Neural progenitor cell (in vitro differentiated cells): ENCODE measurements around the gene TBCD. TPM values are rescaled to one million over a fixed set of nuclear protein-coding genes. Genes with fewer than 3 reads are reported as not detected.
A peak's percentile ranks its signal among the peaks of the same experiment; 100 is the strongest.

Experiments used
- DNase-seq: peaks from one replicate; pipeline ENCODE4 v3.0.0-alpha.2; 2016; ENCODE audit warnings: low spot score
- H2AFZ ChIP-seq: fragments of 200-600 bp; sonication (generic); replicated peaks from 2 replicates; pipeline ENCODE4 v1.6.1; 2016; ENCODE audit warnings: antibody characterized with exemption
- H3F3A ChIP-seq: fragments of 200-600 bp; sonication (generic); 2 replicates; pipeline ENCODE4 v1.6.1; 2016; ENCODE audit warnings: antibody characterized with exemption, low read depth
- H3K27ac ChIP-seq: fragments of 200-600 bp; sonication (generic); 2 replicates; pipeline ENCODE4 v1.5.1; 2016; ENCODE audit warnings: mild to moderate bottlenecking
- H3K27me3 ChIP-seq: fragments of 200-600 bp; sonication (generic); 2 replicates; pipeline ENCODE4 v1.6.1; 2016; ENCODE audit warnings: mild to moderate bottlenecking, moderate library complexity
- H3K36me3 ChIP-seq: fragments of 200-600 bp; sonication (generic); 2 replicates; pipeline ENCODE4 v1.5.1; 2016
- H3K4me1 ChIP-seq: fragments of 200-600 bp; sonication (generic); 2 replicates; pipeline ENCODE4 v1.6.1; 2016; ENCODE audit warnings: mixed run types
- H3K4me2 ChIP-seq: fragments of 200-600 bp; sonication (generic); 2 replicates; pipeline ENCODE4 v1.6.1; 2016
- H3K4me3 ChIP-seq: fragments of 200-600 bp; sonication (generic); 2 replicates; pipeline ENCODE4 v1.5.1; 2016
- H3K79me2 ChIP-seq: fragments of 200-600 bp; sonication (generic); 2 replicates; pipeline ENCODE4 v1.6.1; 2016; ENCODE audit warnings: low read depth
- H3K9ac ChIP-seq: fragments of 200-600 bp; sonication (generic); 2 replicates; pipeline ENCODE4 v1.6.1; 2016
- H3K9me3 ChIP-seq: fragments of 200-600 bp; sonication (generic); 2 replicates; pipeline ENCODE4 v1.5.1; 2016; ENCODE audit warnings: low read depth
- H4K20me1 ChIP-seq: fragments of 200-600 bp; sonication (generic); 2 replicates; pipeline ENCODE4 v1.6.1; 2016; ENCODE audit warnings: low read depth
- H3K27ac Mint-ChIP-seq: 3 replicates; pipeline ENCODE4 v1.8.0; 2021; ENCODE audit warnings: mixed read lengths
- H3K27me3 Mint-ChIP-seq: 2 replicates; pipeline ENCODE4 v1.8.0; 2022; ENCODE audit warnings: low read depth, mild to moderate bottlenecking, inconsistent platforms, moderate library complexity, mixed read lengths; ENCODE audit not compliant: insufficient read depth
- H3K36me3 Mint-ChIP-seq: 3 replicates; pipeline ENCODE4 v1.8.0; 2021; ENCODE audit warnings: mixed read lengths
- H3K4me1 Mint-ChIP-seq: 3 replicates; pipeline ENCODE4 v1.8.0; 2021; ENCODE audit warnings: mixed read lengths
- H3K4me3 Mint-ChIP-seq: 3 replicates; pipeline ENCODE4 v1.8.0; 2021; ENCODE audit warnings: mild to moderate bottlenecking, moderate library complexity, mixed read lengths
- H3K9me3 Mint-ChIP-seq: 3 replicates; pipeline ENCODE4 v1.8.0; 2020; ENCODE audit warnings: mixed read lengths
- CTCF ChIP-seq: fragments of 200-600 bp; sonication (generic); IDR thresholded peaks from 2 replicates; pipeline ENCODE4 v1.5.1; 2017; ENCODE audit warnings: antibody characterized with exemption, mild to moderate bottlenecking
- EZH2 ChIP-seq: fragments of 200-600 bp; sonication (generic); IDR thresholded peaks from 2 replicates; pipeline ENCODE4 v1.6.1; 2017; ENCODE audit warnings: antibody characterized with exemption, mild to moderate bottlenecking, moderate library complexity
- EZH2phosphoT487 ChIP-seq: fragments of 200-600 bp; sonication (generic); IDR thresholded peaks from 2 replicates; pipeline ENCODE4 v1.6.1; 2017; ENCODE audit warnings: antibody characterized with exemption
- total RNA-seq: library from RNA; depleted of rRNA; stranded (reverse); fragments of >200 nt; gene quantifications from 2 replicates; pipeline ENCODE4 v1.2.3, GENCODE V29; 2015; ENCODE audit warnings: low replicate concordance

TBCD gene
- total RNA-seq, 1 donor from 2014 or later, result 76.4 TPM

GRCh38 chr17:82879241-82879640, 127.4 kb downstream of the TBCD start:
- Histone ChIP-seq H3K9me3 (no peaks in the 10 kb centered on the region), H3K4me2 (no peak overlapping the region), H3K27me3 (no peaks in the 10 kb centered on the region), H2AFZ (no peak overlapping the region), H3K27ac (no peak overlapping the region), H3K4me1 (peaks cover 16% of the 10 kb centered on the region), H4K20me1 (peaks cover 30% of the 10 kb centered on the region), H3K4me3 (no peak overlapping the region), H3F3A (peaks cover 13% of the 10 kb centered on the region), H3K79me2 (peaks cover 11% of the 10 kb centered on the region), H3K9ac (no peak overlapping the region), H3K36me3 (no peaks in the 10 kb centered on the region)
- Mint-ChIP-seq H3K36me3 (peaks cover 14% of the 10 kb centered on the region), H3K9me3 (no peaks in the 10 kb centered on the region), H3K27ac (peak overlapping the region; percentile 4), H3K4me1 (peaks cover 43% of the 10 kb centered on the region), H3K4me3 (no peak overlapping the region), H3K27me3 (peaks cover 8% of the 10 kb centered on the region)
- DNase-seq, result no peak
- TF ChIP-seq EZH2phosphoT487, result no peak
- TF ChIP-seq EZH2, result no peak
- TF ChIP-seq CTCF, result no peak

- Mint-ChIP-seq H3K27ac (peak overlapping the region; percentile 88), H3K27me3 (peaks cover 8% of the 10 kb centered on the region), H3K4me1 (peaks cover 44% of the 10 kb centered on the region), H3K36me3 (peaks cover 18% of the 10 kb centered on the region), H3K4me3 (no peak overlapping the region), H3K9me3 (no peaks in the 10 kb centered on the region)
- H3K9me3 ChIP-seq, result no peaks in the 10 kb centered on the region
- H3K79me2 ChIP-seq, result peaks cover 11% of the 10 kb centered on the region
- no peak for DNase-seq
- no peak for TF ChIP-seq EZH2
- TF ChIP-seq CTCF, result no peak
- TF ChIP-seq EZH2phosphoT487, result no peak
- no peaks in the 10 kb centered on the region for H3K36me3 ChIP-seq
- peaks cover 17% of the 10 kb centered on the region for H4K20me1 ChIP-seq
- H3K27me3 ChIP-seq, result no peaks in the 10 kb centered on the region
- H3K27ac ChIP-seq, result no peak overlapping the region
- H2AFZ ChIP-seq, result no peak overlapping the region
- H3K4me2 ChIP-seq, result no peak overlapping the region
- H3K9ac ChIP-seq, result no peak overlapping the region
- H3F3A ChIP-seq, result peaks cover under 1% of the 10 kb centered on the region
- H3K4me3 ChIP-seq, result no peak overlapping the region
- peaks cover 6% of the 10 kb centered on the region for H3K4me1 ChIP-seq
Observed at GRCh38 chr17:82880620-82881323, 128.9 kb downstream of the TBCD start.

- no peaks in the 10 kb centered on the region for H3K36me3 ChIP-seq
- H3K4me2 ChIP-seq, result no peak overlapping the region
- H3K4me1 Mint-ChIP-seq, result peaks cover 45% of the 10 kb centered on the region
- no peak overlapping the region for H3K9ac ChIP-seq
- no peak for TF ChIP-seq CTCF
- TF ChIP-seq EZH2, result no peak
- no peak for TF ChIP-seq EZH2phosphoT487
- H3K36me3 Mint-ChIP-seq, result peaks cover 18% of the 10 kb centered on the region
- no peak overlapping the region for H3K4me3 Mint-ChIP-seq
- H3K4me3 ChIP-seq, result no peak overlapping the region
- H3K27me3 Mint-ChIP-seq, result peaks cover 8% of the 10 kb centered on the region
- H3K9me3 Mint-ChIP-seq, result no peaks in the 10 kb centered on the region
- H3K9me3 ChIP-seq, result no peaks in the 10 kb centered on the region
- peaks cover 2% of the 10 kb centered on the region for H3K4me1 ChIP-seq
- no peaks in the 10 kb centered on the region for H3F3A ChIP-seq
- H3K79me2 ChIP-seq, result peaks cover 11% of the 10 kb centered on the region
- H3K27ac ChIP-seq, result no peak overlapping the region
- no peak for DNase-seq
- no peaks in the 10 kb centered on the region for H3K27me3 ChIP-seq
- no peak overlapping the region for H3K27ac Mint-ChIP-seq
- no peak overlapping the region for H2AFZ ChIP-seq
- peaks cover 16% of the 10 kb centered on the region for H4K20me1 ChIP-seq
Observed at GRCh38 chr17:82881324-82881823, 129.5 kb downstream of the TBCD start.
